ENCODE results near the gene DNAAF1.

The DNAAF1 gene

GRCh38 chr16:84207251-84207650 lies 62.1 kb downstream of the DNAAF1 start:
- WGBS (ENCODE audit: insufficient coverage) = 81% methylated on average over 6 of the region's 6 CpGs
- POLR2A ChIA-PET = no interaction called here
- Histone ChIP-seq H3K27ac (ENCODE audit: insufficient read depth in 1 of 2, low read depth in 1 of 2, low read length in 2 of 2, poor library complexity in 1 of 2, severe bottlenecking in 2 of 2) (no peak overlapping the region), H3K27me3 (replicated peaks in 2 of 5; ENCODE audit: control insufficient read depth in 4 of 5, insufficient read depth in 5 of 5, low read length in 4 of 5) (peaks cover 0 to 3% (median 0%) of the 10 kb centered on the region in 5 experiments), H3K9me3 (ENCODE audit: control extremely low read depth in 1 of 5, control insufficient read depth in 4 of 5, insufficient read depth in 2 of 5, low read depth in 1 of 5, low read length in 4 of 5) (no peaks in the 10 kb centered on the region), H3K4me3 (ENCODE audit: control insufficient read depth in 1 of 7, extremely low read depth in 1 of 7, insufficient read depth in 4 of 7, low read depth in 2 of 7, low read length in 6 of 7) (no peak overlapping the region), H3K36me3 (ENCODE audit: control insufficient read depth in 4 of 4, insufficient read depth in 4 of 4, low read length in 3 of 4) (no peaks in the 10 kb centered on the region), H3K4me1 (ENCODE audit: control extremely low read depth in 1 of 4, control insufficient read depth in 4 of 4, insufficient read depth in 4 of 4, low read length in 3 of 4) (no peaks in the 10 kb centered on the region)
- CTCF ChIA-PET = interaction anchor here (1.2 kb wide), 1 partner anchor 20 kb away, joined by 4 read pairs; the partner anchor contains the start of gene TAF1C
- DNase-seq = no peak

- no peaks in the 10 kb centered on the region for H3K36me3 ChIP-seq (ENCODE audit: control insufficient read depth in 4 of 4, insufficient read depth in 4 of 4, low read length in 3 of 4)
- H3K4me1 ChIP-seq (ENCODE audit: control extremely low read depth in 1 of 4, control insufficient read depth in 4 of 4, insufficient read depth in 4 of 4, low read length in 3 of 4) = no peaks in the 10 kb centered on the region
- H3K4me3 ChIP-seq (ENCODE audit: control insufficient read depth in 1 of 7, extremely low read depth in 1 of 7, insufficient read depth in 4 of 7, low read depth in 2 of 7, low read length in 6 of 7) = no peak overlapping the region
- no peak overlapping the region for H3K27ac ChIP-seq (ENCODE audit: insufficient read depth in 1 of 2, low read depth in 1 of 2, low read length in 2 of 2, poor library complexity in 1 of 2, severe bottlenecking in 2 of 2)
- no peaks in the 10 kb centered on the region for H3K9me3 ChIP-seq (ENCODE audit: control extremely low read depth in 1 of 5, control insufficient read depth in 4 of 5, insufficient read depth in 2 of 5, low read depth in 1 of 5, low read length in 4 of 5)
- 98% methylated on average over 8 of the region's 8 CpGs for WGBS (ENCODE audit: insufficient coverage)
- ChIA-PET CTCF (interaction anchor here (1.2 kb wide), 1 partner anchor 21 kb away, joined by 4 read pairs; the partner anchor contains the start of gene TAF1C), POLR2A (no interaction called here)
- H3K27me3 ChIP-seq (replicated peaks in 2 of 5; ENCODE audit: control insufficient read depth in 4 of 5, insufficient read depth in 5 of 5, low read length in 4 of 5) = peaks cover 0 to 3% (median 0%) of the 10 kb centered on the region in 5 experiments
- DNase-seq = no peak
These were observed 62.8 kb downstream of the DNAAF1 start for GRCh38 chr16:84207879-84208278.

- no peak overlapping the region for H3K27ac ChIP-seq (ENCODE audit: insufficient read depth in 1 of 2, low read depth in 1 of 2, low read length in 2 of 2, poor library complexity in 1 of 2, severe bottlenecking in 2 of 2)
- 67% methylated on average over 1 of the region's 2 CpGs for WGBS (ENCODE audit: insufficient coverage)
- ChIA-PET POLR2A (no interaction called here), CTCF (interaction anchor here (1.7 kb wide), 1 partner anchor 23 kb away, joined by 4 read pairs; the partner anchor contains the start of gene TAF1C)
- no peaks in the 10 kb centered on the region for H3K9me3 ChIP-seq (ENCODE audit: control extremely low read depth in 1 of 5, control insufficient read depth in 4 of 5, insufficient read depth in 2 of 5, low read depth in 1 of 5, low read length in 4 of 5)
- no peak overlapping the region for H3K4me3 ChIP-seq (ENCODE audit: control insufficient read depth in 1 of 7, extremely low read depth in 1 of 7, insufficient read depth in 4 of 7, low read depth in 2 of 7, low read length in 6 of 7)
- no peak for DNase-seq
- peaks cover 0 to 3% (median 0%) of the 10 kb centered on the region in 5 experiments for H3K27me3 ChIP-seq (replicated peaks in 2 of 5; ENCODE audit: control insufficient read depth in 4 of 5, insufficient read depth in 5 of 5, low read length in 4 of 5)
- no peaks in the 10 kb centered on the region for H3K4me1 ChIP-seq (ENCODE audit: control extremely low read depth in 1 of 4, control insufficient read depth in 4 of 4, insufficient read depth in 4 of 4, low read length in 3 of 4)
- no peaks in the 10 kb centered on the region for H3K36me3 ChIP-seq (ENCODE audit: control insufficient read depth in 4 of 4, insufficient read depth in 4 of 4, low read length in 3 of 4)
These were observed 64.9 kb downstream of the DNAAF1 start for GRCh38 chr16:84209989-84210388.

- H3K27me3 ChIP-seq (replicated peaks in 2 of 5; ENCODE audit: control insufficient read depth in 4 of 5, insufficient read depth in 5 of 5, low read length in 4 of 5) = peaks cover 0 to 5% (median 0%) of the 10 kb centered on the region in 5 experiments
- no peak for DNase-seq
- 14% methylated on average over 1 of the region's 4 CpGs for WGBS (ENCODE audit: insufficient coverage)
- no peak overlapping the region for H3K4me3 ChIP-seq (ENCODE audit: control insufficient read depth in 1 of 7, extremely low read depth in 1 of 7, insufficient read depth in 4 of 7, low read depth in 2 of 7, low read length in 6 of 7)
- no peak overlapping the region for H3K27ac ChIP-seq (ENCODE audit: insufficient read depth in 1 of 2, low read depth in 1 of 2, low read length in 2 of 2, poor library complexity in 1 of 2, severe bottlenecking in 2 of 2)
- H3K36me3 ChIP-seq (ENCODE audit: control insufficient read depth in 4 of 4, insufficient read depth in 4 of 4, low read length in 3 of 4) = no peaks in the 10 kb centered on the region
- no peaks in the 10 kb centered on the region for H3K4me1 ChIP-seq (ENCODE audit: control extremely low read depth in 1 of 4, control insufficient read depth in 4 of 4, insufficient read depth in 4 of 4, low read length in 3 of 4)
- ChIA-PET CTCF (no interaction called here), POLR2A (no interaction called here)
- H3K9me3 ChIP-seq (ENCODE audit: control extremely low read depth in 1 of 5, control insufficient read depth in 4 of 5, insufficient read depth in 2 of 5, low read depth in 1 of 5, low read length in 4 of 5) = no peaks in the 10 kb centered on the region
These were observed 67.0 kb downstream of the DNAAF1 start for GRCh38 chr16:84212154-84212553.

GRCh38 chr16:84212631-84213030 lies 67.5 kb downstream of the DNAAF1 start:
- no peaks in the 10 kb centered on the region for H3K4me1 ChIP-seq (ENCODE audit: control extremely low read depth in 1 of 4, control insufficient read depth in 4 of 4, insufficient read depth in 4 of 4, low read length in 3 of 4)
- H3K9me3 ChIP-seq (ENCODE audit: control extremely low read depth in 1 of 5, control insufficient read depth in 4 of 5, insufficient read depth in 2 of 5, low read depth in 1 of 5, low read length in 4 of 5) = no peaks in the 10 kb centered on the region
- peaks cover 0 to 5% (median 0%) of the 10 kb centered on the region in 5 experiments for H3K27me3 ChIP-seq (replicated peaks in 2 of 5; ENCODE audit: control insufficient read depth in 4 of 5, insufficient read depth in 5 of 5, low read length in 4 of 5)
- CTCF ChIA-PET = no interaction called here
- no peak overlapping the region for H3K4me3 ChIP-seq (ENCODE audit: control insufficient read depth in 1 of 7, extremely low read depth in 1 of 7, insufficient read depth in 4 of 7, low read depth in 2 of 7, low read length in 6 of 7)
- POLR2A ChIA-PET = no interaction called here
- no peaks in the 10 kb centered on the region for H3K36me3 ChIP-seq (ENCODE audit: control insufficient read depth in 4 of 4, insufficient read depth in 4 of 4, low read length in 3 of 4)
- no peak overlapping the region for H3K27ac ChIP-seq (ENCODE audit: insufficient read depth in 1 of 2, low read depth in 1 of 2, low read length in 2 of 2, poor library complexity in 1 of 2, severe bottlenecking in 2 of 2)
- WGBS (ENCODE audit: insufficient coverage) = 100% methylated on average over 3 of the region's 4 CpGs
- no peak for DNase-seq

GRCh38 chr16:84214451-84215066 lies 69.5 kb downstream of the DNAAF1 start:
- ChIA-PET POLR2A (no interaction called here), CTCF (interaction anchor here (0.7 kb wide), 1 partner anchor 28 kb away, joined by 3 read pairs; the partner anchor contains the start of gene TAF1C)
- Histone ChIP-seq H3K4me3 (ENCODE audit: control insufficient read depth in 1 of 7, extremely low read depth in 1 of 7, insufficient read depth in 4 of 7, low read depth in 2 of 7, low read length in 6 of 7) (no peak overlapping the region), H3K36me3 (ENCODE audit: control insufficient read depth in 4 of 4, insufficient read depth in 4 of 4, low read length in 3 of 4) (no peaks in the 10 kb centered on the region), H3K27ac (ENCODE audit: insufficient read depth in 1 of 2, low read depth in 1 of 2, low read length in 2 of 2, poor library complexity in 1 of 2, severe bottlenecking in 2 of 2) (no peak overlapping the region), H3K27me3 (replicated peaks in 2 of 5; ENCODE audit: control insufficient read depth in 4 of 5, insufficient read depth in 5 of 5, low read length in 4 of 5) (peaks cover 0 to 6% (median 3%) of the 10 kb centered on the region in 5 experiments), H3K4me1 (ENCODE audit: control extremely low read depth in 1 of 4, control insufficient read depth in 4 of 4, insufficient read depth in 4 of 4, low read length in 3 of 4) (no peaks in the 10 kb centered on the region), H3K9me3 (ENCODE audit: control extremely low read depth in 1 of 5, control insufficient read depth in 4 of 5, insufficient read depth in 2 of 5, low read depth in 1 of 5, low read length in 4 of 5) (no peaks in the 10 kb centered on the region)
- WGBS (ENCODE audit: insufficient coverage) = 94% methylated on average over 14 of the region's 15 CpGs
- DNase-seq = no peak

- Histone ChIP-seq H3K27ac (ENCODE audit: insufficient read depth in 1 of 2, low read depth in 1 of 2, low read length in 2 of 2, poor library complexity in 1 of 2, severe bottlenecking in 2 of 2) (no peak overlapping the region), H3K4me1 (ENCODE audit: control extremely low read depth in 1 of 4, control insufficient read depth in 4 of 4, insufficient read depth in 4 of 4, low read length in 3 of 4) (no peaks in the 10 kb centered on the region), H3K9me3 (ENCODE audit: control extremely low read depth in 1 of 5, control insufficient read depth in 4 of 5, insufficient read depth in 2 of 5, low read depth in 1 of 5, low read length in 4 of 5) (no peaks in the 10 kb centered on the region), H3K36me3 (ENCODE audit: control insufficient read depth in 4 of 4, insufficient read depth in 4 of 4, low read length in 3 of 4) (no peaks in the 10 kb centered on the region), H3K27me3 (replicated peaks in 2 of 5; ENCODE audit: control insufficient read depth in 4 of 5, insufficient read depth in 5 of 5, low read length in 4 of 5) (peaks cover 0 to 6% (median 3%) of the 10 kb centered on the region in 5 experiments), H3K4me3 (ENCODE audit: control insufficient read depth in 1 of 7, extremely low read depth in 1 of 7, insufficient read depth in 4 of 7, low read depth in 2 of 7, low read length in 6 of 7) (no peak overlapping the region)
- no peak for DNase-seq
- 100% methylated on average over 4 of the region's 5 CpGs for WGBS (ENCODE audit: insufficient coverage)
- POLR2A ChIA-PET = no interaction called here
- CTCF ChIA-PET = interaction anchor here (0.7 kb wide), 1 partner anchor 29 kb away, joined by 3 read pairs; the partner anchor contains the start of gene TAF1C
These were observed 70.4 kb downstream of the DNAAF1 start for GRCh38 chr16:84215531-84215930.

Data from common myeloid progenitor, CD34-positive (primary cell).